ENCODE results near the gene PLEKHG4. TPM values are rescaled to one million over a fixed set of nuclear protein-coding genes. Genes with fewer than 3 reads are reported as not detected.

PLEKHG4 gene
- total RNA-seq, 1 experiment from 2014 or later = 78.0 TPM

DNA sequence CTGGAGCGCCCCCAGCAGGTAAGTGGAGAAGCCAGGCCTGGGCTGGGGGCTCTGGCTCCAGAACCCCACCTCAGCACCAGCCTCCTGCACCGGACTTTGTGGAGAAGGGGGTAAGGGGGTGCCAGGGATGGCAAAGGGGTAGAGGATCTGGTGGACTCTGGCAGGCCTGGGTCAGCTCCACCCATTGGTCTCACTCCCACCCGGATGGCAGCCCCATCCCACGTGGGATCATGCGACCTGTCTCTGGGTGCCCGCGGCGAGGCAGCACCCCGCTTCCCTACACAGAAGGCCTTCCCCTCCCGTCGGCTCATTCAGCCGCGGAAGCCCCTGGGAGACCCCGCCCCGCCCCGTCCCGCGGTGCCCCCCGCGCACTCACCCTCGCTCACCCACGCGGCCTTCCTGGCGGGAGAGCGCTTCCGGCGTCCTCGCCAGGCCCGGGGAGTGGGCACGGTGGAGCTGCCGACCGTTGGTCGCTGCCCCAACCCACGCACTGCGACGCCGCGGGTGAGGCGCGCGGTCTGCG lies 498 bp upstream of the PLEKHG4 start:
- peak overlapping the region; percentile 64 for H3K4me3 ChIP-seq
- peak; percentile 80 for DNase-seq
- H3K9me3 ChIP-seq = no peaks in the 10 kb centered on the region
- H3K36me3 ChIP-seq = peaks cover 54% of the 10 kb centered on the region
- H3K27me3 ChIP-seq = no peaks in the 10 kb centered on the region

DNA sequence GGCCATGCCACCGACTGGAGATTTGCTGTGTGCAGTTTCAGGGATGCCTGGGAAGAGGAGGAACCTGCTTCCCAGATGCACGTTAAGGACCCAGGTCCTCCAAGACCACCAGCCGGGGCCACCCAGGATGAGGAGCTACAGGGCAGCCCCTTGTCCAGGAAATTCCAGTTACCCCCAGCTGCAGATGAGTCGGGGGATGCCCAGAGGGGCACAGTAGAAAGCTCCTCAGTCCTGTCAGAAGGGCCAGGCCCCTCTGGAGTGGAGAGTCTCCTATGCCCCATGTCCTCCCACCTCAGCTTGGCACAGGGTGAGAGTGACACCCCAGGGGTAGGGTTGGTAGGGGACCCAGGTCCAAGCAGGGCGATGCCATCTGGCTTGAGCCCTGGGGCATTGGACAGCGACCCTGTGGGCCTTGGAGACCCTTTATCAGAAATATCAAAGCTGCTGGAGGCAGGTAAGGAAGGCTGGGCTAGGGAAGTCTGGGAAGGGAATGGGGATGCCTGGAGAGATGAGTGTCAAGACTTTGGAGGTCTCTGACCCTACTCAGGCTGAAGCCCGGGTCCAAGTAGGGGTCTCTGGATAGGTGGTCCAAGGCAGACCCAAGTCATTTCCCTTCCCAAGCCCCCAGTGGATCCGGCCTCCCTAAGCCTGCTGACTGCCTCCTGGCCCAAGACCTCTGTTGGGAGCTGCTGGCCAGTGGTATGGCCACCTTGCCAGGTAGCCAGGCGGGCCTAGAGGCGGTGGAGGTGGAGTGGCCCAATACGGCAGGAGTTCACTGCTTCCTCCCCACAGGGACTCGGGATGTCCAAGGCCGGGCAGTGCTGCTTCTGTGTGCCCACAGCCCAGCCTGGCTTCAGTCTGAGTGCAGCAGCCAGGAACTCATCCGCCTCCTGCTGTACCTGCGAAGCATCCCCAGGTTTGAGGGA lies 1.0 kb downstream of the PLEKHG4 start:
- Histone ChIP-seq H3K4me3 (peak overlapping the region; percentile 62), H3K27me3 (no peaks in the 10 kb centered on the region), H3K36me3 (peaks cover 57% of the 10 kb centered on the region), H3K9me3 (no peaks in the 10 kb centered on the region)
- no peak for DNase-seq

DNA sequence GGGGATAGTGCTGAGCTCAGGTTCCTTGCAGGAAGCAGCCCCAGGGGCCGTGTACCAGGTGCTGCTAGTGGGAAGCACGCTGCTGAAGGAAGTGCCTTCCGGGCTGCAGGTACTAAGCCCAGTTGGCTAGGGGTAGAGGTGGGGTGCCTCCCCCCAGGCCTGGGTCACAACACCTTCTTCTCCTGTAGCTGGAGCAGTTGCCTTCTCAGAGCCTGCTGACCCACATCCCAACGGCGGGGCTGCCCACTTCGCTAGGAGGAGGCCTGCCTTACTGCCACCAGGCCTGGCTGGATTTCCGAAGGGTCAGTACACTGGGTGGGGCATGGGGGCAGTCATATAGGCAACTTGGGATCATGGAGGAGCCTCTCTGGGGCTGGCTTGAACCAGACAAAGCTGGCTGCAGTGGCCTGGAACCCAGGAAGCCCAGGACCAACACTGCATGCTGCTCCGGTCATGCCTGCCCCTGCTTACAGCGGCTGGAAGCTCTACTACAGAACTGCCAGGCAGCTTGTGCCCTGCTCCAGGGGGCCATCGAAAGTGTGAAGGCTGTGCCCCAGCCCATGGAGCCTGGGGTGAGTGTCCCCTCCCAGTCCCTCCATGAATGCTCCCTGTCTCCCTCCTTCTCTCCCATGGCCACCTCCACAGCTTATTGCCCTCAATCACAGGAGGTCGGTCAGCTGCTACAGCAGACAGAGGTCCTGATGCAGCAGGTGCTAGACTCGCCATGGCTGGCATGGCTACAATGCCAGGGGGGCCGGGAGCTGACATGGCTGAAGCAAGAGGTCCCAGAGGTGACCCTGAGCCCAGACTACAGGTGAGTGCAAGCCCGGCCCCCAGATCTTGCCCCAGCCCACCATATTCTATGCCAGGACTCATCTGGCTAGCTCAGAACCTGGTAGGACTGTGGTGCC lies 2.5 kb downstream of the PLEKHG4 start:
- no peak for DNase-seq
- no peaks in the 10 kb centered on the region for H3K27me3 ChIP-seq
- no peak overlapping the region for H3K4me3 ChIP-seq
- H3K9me3 ChIP-seq = no peaks in the 10 kb centered on the region
- peaks cover 45% of the 10 kb centered on the region for H3K36me3 ChIP-seq

DNA sequence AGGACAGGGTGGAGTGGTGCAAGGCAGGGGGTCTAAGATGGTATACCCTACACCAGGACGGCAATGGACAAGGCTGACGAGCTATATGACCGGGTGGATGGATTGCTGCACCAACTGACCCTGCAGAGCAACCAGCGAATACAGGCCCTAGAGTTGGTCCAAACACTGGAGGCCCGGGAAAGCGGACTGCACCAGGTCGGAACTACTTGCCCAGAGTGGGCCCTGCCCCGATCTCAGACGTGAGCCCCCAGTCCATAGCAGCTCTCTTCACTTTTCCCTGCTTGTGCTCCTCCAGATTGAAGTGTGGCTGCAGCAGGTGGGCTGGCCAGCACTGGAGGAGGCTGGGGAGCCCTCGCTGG lies 3.1 kb downstream of the PLEKHG4 start:
- H3K36me3 ChIP-seq = peaks cover 45% of the 10 kb centered on the region
- H3K9me3 ChIP-seq = no peaks in the 10 kb centered on the region
- DNase-seq = no peak
- H3K27me3 ChIP-seq = no peaks in the 10 kb centered on the region
- no peak overlapping the region for H3K4me3 ChIP-seq

DNA sequence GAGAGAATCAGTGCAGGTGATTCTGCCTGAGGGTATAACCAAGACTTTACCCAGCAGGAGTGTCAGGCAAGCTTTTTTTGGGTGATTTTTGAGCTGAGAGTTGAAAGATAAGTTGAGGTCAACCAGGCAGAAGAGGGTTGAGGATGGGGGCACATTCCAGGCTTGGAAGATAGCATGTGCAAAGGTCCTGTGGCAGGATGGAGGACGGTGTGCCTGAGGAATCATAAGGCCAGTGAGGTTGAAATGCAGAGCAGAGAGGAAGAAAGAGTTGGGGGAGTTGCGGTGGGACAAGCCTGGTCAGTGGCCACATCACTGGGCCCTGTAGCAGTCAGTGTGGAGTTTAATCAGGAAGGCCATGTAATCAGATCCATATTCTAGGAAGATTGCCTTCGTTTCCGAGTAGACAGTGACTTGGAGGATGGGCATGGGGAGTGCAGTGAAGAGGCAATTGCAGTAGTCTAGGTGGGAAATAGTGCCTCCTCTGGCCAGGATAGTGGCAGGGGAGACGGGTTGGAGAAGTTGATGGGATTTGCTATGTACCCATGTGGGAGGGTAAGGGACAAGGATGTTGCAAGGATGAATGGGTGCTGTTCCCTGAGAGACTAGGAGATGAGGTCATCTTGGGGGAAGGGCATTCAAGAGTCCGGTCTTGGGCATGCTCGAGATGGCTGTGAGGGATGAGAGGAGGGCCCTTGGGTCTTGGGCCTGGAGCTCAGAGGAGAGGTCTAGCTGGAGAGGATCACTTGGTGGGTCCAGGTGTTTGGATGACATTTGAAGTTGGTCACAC lies 3.9 kb downstream of the PLEKHG4 start:
- H3K27me3 ChIP-seq = no peaks in the 10 kb centered on the region
- H3K36me3 ChIP-seq = peaks cover 48% of the 10 kb centered on the region
- H3K9me3 ChIP-seq = no peaks in the 10 kb centered on the region
- no peak overlapping the region for H3K4me3 ChIP-seq
- no peak for DNase-seq

DNA sequence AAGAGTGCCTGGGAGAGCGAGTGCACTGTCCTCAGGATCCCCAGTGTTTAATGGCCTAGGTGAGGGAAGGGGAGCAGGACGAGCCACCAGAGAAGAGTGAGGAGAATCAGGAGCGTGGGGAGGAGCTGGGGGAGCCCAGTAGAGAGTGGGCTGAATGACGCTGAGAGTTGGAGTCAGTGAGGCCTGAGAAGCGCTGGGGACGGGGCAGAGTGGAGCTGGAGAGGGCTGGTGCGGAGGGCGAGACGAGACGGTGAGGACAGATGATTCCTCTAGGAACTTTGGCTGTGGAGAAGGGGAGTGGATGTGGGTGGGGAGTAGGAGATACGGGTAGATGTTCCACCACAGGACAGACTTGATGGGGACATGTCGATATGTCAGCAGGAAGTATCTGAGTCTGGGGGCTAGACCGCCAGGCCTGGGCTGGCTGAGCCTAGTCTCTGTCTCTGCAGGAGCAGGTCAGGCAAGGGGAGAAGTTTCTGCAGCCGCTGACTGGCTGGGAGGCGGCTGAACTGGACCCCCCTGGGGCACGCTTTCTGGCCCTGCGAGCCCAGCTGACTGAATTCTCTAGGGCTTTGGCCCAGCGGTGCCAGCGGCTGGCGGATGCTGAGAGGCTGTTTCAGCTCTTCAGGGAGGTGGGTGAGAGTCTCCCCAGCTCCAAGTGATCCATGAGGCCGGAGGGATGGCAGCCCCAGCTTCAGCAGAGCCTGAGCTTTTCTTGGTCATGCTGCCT lies 4.7 kb downstream of the PLEKHG4 start:
- no peaks in the 10 kb centered on the region for H3K27me3 ChIP-seq
- no peak for DNase-seq
- no peak overlapping the region for H3K4me3 ChIP-seq
- peaks cover 48% of the 10 kb centered on the region for H3K36me3 ChIP-seq
- no peaks in the 10 kb centered on the region for H3K9me3 ChIP-seq

DNA sequence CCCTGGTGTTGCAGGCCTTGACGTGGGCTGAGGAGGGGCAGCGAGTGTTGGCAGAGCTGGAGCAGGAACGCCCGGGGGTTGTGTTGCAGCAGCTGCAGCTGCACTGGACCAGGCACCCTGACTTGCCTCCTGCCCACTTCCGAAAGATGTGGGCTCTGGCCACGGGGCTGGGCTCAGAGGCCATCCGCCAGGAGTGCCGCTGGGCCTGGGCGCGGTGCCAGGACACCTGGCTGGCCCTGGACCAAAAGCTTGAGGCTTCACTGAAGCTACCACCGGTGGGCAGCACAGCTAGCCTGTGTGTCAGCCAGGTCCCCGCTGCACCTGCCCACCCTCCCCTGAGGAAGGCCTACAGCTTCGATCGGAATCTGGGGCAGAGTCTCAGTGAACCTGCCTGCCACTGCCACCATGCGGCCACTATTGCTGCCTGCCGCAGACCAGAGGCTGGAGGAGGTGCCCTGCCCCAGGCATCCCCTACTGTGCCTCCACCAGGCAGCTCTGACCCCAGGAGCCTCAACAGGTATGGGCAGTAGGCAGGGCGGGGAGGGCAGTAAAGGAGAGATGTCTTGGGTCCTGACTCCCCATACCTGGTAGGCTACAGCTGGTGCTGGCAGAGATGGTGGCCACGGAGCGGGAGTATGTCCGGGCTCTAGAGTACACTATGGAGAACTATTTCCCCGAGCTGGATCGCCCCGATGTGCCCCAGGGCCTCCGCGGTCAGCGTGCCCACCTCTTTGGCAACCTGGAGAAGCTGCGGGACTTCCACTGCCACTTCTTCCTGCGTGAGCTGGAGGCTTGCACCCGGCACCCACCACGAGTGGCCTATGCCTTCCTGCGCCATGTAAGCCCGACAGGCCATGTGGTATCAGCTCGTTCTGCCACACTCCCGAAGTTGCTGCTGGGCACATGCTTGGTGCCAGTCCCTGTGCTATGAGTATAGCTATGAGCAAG lies 5.6 kb downstream of the PLEKHG4 start:
- Histone ChIP-seq H3K4me3 (no peak overlapping the region), H3K36me3 (peaks cover 45% of the 10 kb centered on the region), H3K27me3 (no peaks in the 10 kb centered on the region), H3K9me3 (no peaks in the 10 kb centered on the region)
- no peak for DNase-seq

DNA sequence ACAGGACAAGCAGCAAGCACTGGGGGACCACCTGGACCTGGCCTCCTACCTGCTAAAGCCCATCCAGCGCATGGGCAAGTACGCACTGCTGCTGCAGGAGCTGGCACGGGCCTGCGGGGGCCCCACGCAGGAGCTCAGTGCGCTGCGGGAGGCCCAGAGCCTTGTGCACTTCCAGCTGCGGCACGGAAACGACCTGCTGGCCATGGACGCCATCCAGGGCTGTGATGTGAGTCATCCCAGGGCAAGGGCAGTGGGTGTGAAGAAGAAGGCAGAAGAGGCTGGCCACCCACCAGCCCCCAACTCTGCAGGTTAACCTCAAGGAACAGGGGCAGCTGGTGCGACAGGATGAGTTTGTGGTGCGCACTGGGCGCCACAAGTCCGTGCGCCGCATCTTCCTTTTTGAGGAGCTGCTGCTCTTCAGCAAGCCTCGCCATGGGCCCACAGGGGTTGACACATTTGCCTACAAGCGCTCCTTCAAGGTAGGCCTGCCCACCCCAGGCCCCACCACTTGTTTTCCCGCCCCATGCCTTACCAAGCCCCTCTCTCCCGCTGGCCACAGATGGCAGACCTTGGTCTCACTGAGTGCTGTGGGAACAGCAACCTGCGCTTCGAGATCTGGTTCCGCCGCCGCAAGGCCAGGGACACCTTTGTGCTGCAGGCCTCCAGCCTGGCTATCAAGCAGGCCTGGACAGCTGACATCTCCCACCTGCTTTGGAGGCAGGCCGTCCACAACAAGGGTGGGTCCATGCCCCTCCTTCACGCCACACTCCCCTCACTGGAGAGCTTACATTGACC lies 7.3 kb downstream of the PLEKHG4 start:
- H3K9me3 ChIP-seq = no peaks in the 10 kb centered on the region
- peaks cover 30% of the 10 kb centered on the region for H3K36me3 ChIP-seq
- no peak overlapping the region for H3K4me3 ChIP-seq
- H3K27me3 ChIP-seq = no peaks in the 10 kb centered on the region
- peak; percentile 48 for DNase-seq

DNA sequence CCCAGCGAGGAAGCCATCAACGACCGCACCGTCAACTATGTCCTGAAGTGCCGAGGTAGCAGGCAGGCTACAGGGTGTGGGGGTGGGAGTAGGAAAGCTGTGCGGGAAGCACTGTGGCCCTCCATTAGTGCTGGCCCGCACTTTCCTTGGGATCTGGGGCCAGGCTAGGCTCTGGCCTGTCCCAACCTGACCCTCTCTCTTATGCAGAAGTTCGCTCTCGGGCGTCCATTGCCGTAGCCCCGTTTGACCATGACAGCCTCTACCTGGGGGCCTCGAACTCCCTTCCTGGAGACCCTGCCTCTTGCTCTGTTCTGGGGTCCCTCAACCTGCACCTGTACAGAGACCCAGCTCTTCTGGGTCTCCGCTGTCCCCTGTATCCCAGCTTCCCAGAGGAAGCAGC lies 8.6 kb downstream of the PLEKHG4 start:
- H3K36me3 ChIP-seq = peaks cover 18% of the 10 kb centered on the region
- no peaks in the 10 kb centered on the region for H3K9me3 ChIP-seq
- H3K27me3 ChIP-seq = no peaks in the 10 kb centered on the region
- no peak overlapping the region for H3K4me3 ChIP-seq
- DNase-seq = no peak

DNA sequence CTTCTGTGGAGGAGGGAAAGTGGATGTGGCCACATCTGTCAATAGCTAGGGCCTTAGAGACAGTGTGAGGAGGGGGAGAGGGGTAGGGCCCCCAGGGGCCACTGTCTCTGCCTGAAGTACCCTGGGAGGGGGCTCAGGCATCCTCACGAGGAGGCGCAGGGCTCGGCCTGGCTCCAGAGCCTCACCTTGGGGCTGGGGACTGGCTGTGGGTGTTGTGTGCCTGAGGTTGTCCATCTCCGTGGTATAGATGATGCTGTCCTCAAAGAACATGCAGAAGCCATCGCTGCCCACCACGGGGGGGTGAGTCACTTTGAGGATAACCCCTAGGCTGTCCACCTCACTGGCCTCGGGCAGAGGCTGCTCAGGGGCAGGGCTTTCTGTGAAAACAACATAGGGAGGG lies 12.1 kb downstream of the PLEKHG4 start:
- H3K9me3 ChIP-seq = no peaks in the 10 kb centered on the region
- no peaks in the 10 kb centered on the region for H3K27me3 ChIP-seq
- DNase-seq = no peak
- peaks cover 7% of the 10 kb centered on the region for H3K36me3 ChIP-seq
- H3K4me3 ChIP-seq = no peak overlapping the region

DNA sequence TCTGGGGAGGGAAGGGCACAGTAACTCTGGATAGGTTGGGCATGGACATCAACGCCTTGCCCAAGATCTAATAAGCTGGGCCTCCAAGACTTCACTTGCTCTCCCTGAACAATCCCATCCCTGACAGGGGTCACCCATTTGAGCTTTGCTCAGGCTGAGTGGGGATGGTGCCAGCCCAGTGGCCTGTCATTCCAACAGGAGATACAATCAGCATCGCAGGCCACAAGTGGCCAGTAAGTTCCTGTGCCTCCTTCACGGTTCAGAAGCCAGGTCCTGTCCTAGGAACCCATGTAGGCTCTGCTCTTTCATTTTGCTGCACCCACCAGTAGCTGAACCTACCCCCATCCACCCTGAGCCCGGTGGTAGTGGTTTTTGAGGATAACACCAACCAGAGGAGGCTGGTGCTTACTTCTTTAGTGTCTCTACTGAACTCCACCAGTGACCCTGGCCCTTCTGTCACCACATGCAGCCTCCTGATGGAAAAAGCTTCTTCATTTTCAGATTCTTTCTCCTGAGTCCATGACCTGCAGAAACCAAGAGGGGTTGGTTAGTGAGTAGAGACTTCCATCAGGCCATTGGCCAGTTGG lies 14.9 kb downstream of the PLEKHG4 start:
- H3K9me3 ChIP-seq = no peaks in the 10 kb centered on the region
- DNase-seq = no peak
- H3K4me3 ChIP-seq = no peak overlapping the region
- H3K27me3 ChIP-seq = no peaks in the 10 kb centered on the region
- H3K36me3 ChIP-seq = no peaks in the 10 kb centered on the region

DNA sequence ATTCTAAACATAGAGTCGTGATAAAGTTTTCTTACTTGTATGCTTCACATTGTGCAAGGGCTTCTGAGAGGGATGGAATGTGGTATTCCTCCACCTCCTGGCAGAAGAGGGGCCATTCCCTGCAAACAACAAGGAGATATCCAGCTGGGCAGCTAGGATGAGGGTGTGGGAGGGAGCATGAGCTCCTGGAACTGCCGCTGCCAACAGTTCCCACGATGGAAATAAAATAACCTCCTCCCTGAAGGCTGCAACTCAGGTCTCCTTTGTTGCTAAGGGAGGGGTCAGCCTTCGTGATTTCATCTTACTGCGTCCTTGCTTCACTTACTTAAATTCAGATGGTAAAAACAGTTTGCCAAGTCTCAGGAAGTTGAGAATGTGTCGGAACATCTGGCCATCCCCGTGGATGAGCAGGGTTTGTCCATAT lies 15.6 kb downstream of the PLEKHG4 start:
- DNase-seq = no peak
- Histone ChIP-seq H3K4me3 (no peak overlapping the region), H3K9me3 (no peaks in the 10 kb centered on the region), H3K36me3 (no peaks in the 10 kb centered on the region), H3K27me3 (no peaks in the 10 kb centered on the region)

DNA sequence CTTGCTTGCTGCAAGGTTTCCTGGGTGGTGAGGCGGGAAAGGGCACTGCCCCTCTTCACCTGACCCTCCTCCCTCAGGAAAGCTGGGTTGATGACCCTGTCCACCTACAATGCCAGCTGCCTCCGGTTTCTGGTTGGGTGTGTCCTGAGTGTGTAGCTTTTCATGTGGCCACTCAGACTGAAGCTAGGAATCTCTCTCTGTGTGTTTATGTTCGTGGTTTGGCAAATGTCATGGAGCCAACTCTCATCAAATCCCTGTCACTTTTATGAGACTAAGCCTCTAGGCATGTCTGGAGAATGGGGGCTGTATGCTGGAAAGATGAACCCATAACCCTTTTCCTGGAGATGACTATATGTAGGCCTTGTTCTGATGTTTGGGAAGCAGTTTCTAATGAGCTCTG lies 17.1 kb downstream of the PLEKHG4 start:
- no peaks in the 10 kb centered on the region for H3K9me3 ChIP-seq
- H3K27me3 ChIP-seq = no peaks in the 10 kb centered on the region
- no peaks in the 10 kb centered on the region for H3K36me3 ChIP-seq
- H3K4me3 ChIP-seq = no peak overlapping the region
- DNase-seq = peak; percentile 22

DNA sequence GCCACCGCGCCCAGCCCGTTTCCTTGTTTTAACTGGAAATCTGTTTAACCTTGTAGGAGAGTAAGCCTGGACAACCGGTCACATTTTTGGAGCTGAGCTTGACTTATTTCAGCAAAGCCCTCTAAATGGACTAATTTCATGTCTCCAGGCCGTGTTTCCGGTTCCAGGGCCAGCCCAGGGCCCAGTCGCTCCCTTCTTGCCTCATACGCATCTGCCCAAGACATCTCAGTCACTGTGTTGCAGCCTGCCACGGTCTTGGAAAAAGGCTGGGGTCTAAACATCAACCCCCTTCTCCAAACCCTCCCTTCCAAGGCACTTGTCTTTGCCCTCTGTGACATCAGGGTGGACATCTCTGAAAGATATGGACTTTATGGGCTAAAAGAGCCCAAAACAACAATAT lies 18.9 kb downstream of the PLEKHG4 start:
- DNase-seq = no peak
- H3K4me3 ChIP-seq = no peak overlapping the region
- no peaks in the 10 kb centered on the region for H3K27me3 ChIP-seq
- no peaks in the 10 kb centered on the region for H3K36me3 ChIP-seq
- no peaks in the 10 kb centered on the region for H3K9me3 ChIP-seq
